GM12878 (cell line): Measurements from ENCODE around the gene GNPNAT1. TPM values are rescaled to one million over a fixed set of nuclear protein-coding genes. Genes with fewer than 3 reads are reported as not detected.

Experiments used
- ATAC-seq: fragments of 200-7000 bp; cut with Tn5 transposase; 3 replicates; pipeline ENCODE4 v1.9.1; 2020; ENCODE audit warnings: mild to moderate bottlenecking, moderate library complexity
- BruUV-seq: library from RNA; stranded (reverse); fragments of 400-500 nt; replicated peaks from 2 replicates; lab custom pipeline; 2021; lab: Mats Ljungman, UMichigan
- CTCF ChIA-PET: fragments of 300-600 bp; sonication (Branson Sonifier 250); formaldehyde crosslinking; extraction: SDS; loops from one replicate; lab custom pipeline; 2021; ENCODE audit warnings: inconsistent platforms; lab: Yijun Ruan, JAX
- POLR2A ChIA-PET: fragments of 350-600 bp; formaldehyde crosslinking; extraction: SDS; loops from one replicate; lab custom pipeline; 2021; ENCODE audit warnings: inconsistent platforms; lab: Charles Lee
- RAD21 ChIA-PET: fragments of 300-600 bp; sonication (Branson Sonifier 250); formaldehyde crosslinking; loops from one replicate; lab custom pipeline; 2023; ENCODE audit warnings: antibody characterized with exemption; ENCODE audit not compliant: unreplicated experiment; lab: Charles Lee
- SMC1A ChIA-PET: fragments of 300-600 bp; sonication (Branson Sonifier 250); formaldehyde crosslinking; loops from one replicate; lab custom pipeline; 2023; ENCODE audit not compliant: unreplicated experiment, uncharacterized antibody; lab: Charles Lee
- DNase-seq: peaks from one replicate; pipeline ENCODE4 v3.0.0-alpha.2; 2011; ENCODE audit warnings: low read depth, low spot score
- FAIRE-seq: peaks from 3 replicates; lab custom pipeline; 2011; peaks lifted over from hg19 to GRCh38; lab: Jason Lieb, UNC
- H2AFZ ChIP-seq: 2 replicates; pipeline ENCODE4 v1.6.0; 2011; ENCODE audit warnings: low read depth, low read length, control low read depth; ENCODE audit not compliant: control insufficient read depth
- H3K27ac ChIP-seq: 2 replicates; pipeline ENCODE4 v1.5.1; 2011; ENCODE audit warnings: control low read depth; ENCODE audit not compliant: control insufficient read depth, insufficient read depth
- H3K27me3 ChIP-seq, 2 experiments: replicated peaks in 1 of 2; 2 replicates each; pipeline versions ENCODE4 v1.6.0 to v1.6.1; 2011; ENCODE audit warnings: low read length in 1 of 2; ENCODE audit not compliant: control insufficient read depth in 2 of 2, insufficient read depth in 2 of 2
- H3K36me3 ChIP-seq, 2 experiments: 2 replicates each; pipeline ENCODE4 v1.5.1; 2011; ENCODE audit warnings: low read length in 1 of 2; ENCODE audit not compliant: control insufficient read depth in 2 of 2, insufficient read depth in 2 of 2
- H3K4me1 ChIP-seq: 2 replicates; pipeline ENCODE4 v1.6.1; 2011; ENCODE audit warnings: mild to moderate bottlenecking, low read length, moderate library complexity, mixed read lengths; ENCODE audit not compliant: control insufficient read depth, insufficient read depth
- H3K4me2 ChIP-seq: 2 replicates; pipeline ENCODE4 v1.6.0; 2011; ENCODE audit warnings: control low read depth; ENCODE audit not compliant: control insufficient read depth, insufficient read depth
- H3K4me3 ChIP-seq: fragments of 200-600 bp; sonication (generic); 2 replicates; pipeline ENCODE4 v1.5.1; 2016
- H3K79me2 ChIP-seq: 2 replicates; pipeline ENCODE4 v1.6.0; 2011; ENCODE audit warnings: low read length; ENCODE audit not compliant: control insufficient read depth, insufficient read depth
- H3K9ac ChIP-seq: 2 replicates; pipeline ENCODE4 v1.8.0; 2011; ENCODE audit warnings: low read length, control low read depth, mixed read lengths; ENCODE audit not compliant: control insufficient read depth, insufficient read depth
- H3K9me3 ChIP-seq: replicated peaks from 3 replicates; pipeline ENCODE4 v1.5.1; 2011; ENCODE audit warnings: mild to moderate bottlenecking, low read length; ENCODE audit not compliant: control insufficient read depth, insufficient read depth
- H4K20me1 ChIP-seq: 2 replicates; pipeline ENCODE4 v1.6.0; 2011; ENCODE audit not compliant: control insufficient read depth, insufficient read depth
- ATF3 ChIP-seq: IDR thresholded peaks from 2 replicates; pipeline ENCODE4 v1.6.1; 2011; ENCODE audit warnings: low read depth, mild to moderate bottlenecking, low read length, moderate library complexity, borderline replicate concordance; ENCODE audit errors: extremely low read depth
- CBX5 ChIP-seq: sonication (generic); IDR thresholded peaks from 2 replicates; pipeline ENCODE4 v1.6.1; 2016; ENCODE audit warnings: low read depth, moderate library complexity, mild to moderate bottlenecking, inconsistent platforms
- KDM1A ChIP-seq: fragments of 200-600 bp; sonication (generic); IDR thresholded peaks from 2 replicates; pipeline ENCODE4 v1.6.1; 2016; ENCODE audit warnings: borderline replicate concordance
- LARP7 ChIP-seq: fragments of 450-650 bp; IDR thresholded peaks from 2 replicates; pipeline ENCODE4 v1.6.1; 2017; ENCODE audit warnings: mild to moderate bottlenecking
- MLLT1 ChIP-seq: fragments of 450-650 bp; IDR thresholded peaks from 2 replicates; pipeline ENCODE4 v1.6.1; 2016; ENCODE audit warnings: mild to moderate bottlenecking
- MYB ChIP-seq: fragments of 150-350 bp; IDR thresholded peaks from 2 replicates; pipeline ENCODE4 v1.6.1; 2014; ENCODE audit warnings: mild to moderate bottlenecking, low read depth, low read length, borderline replicate concordance
- NKRF ChIP-seq: fragments of 450-650 bp; conservative IDR thresholded peaks from 2 replicates; pipeline ENCODE4 v1.6.1; 2017; ENCODE audit warnings: mild to moderate bottlenecking, moderate library complexity
- PAX5 ChIP-seq: IDR thresholded peaks from 2 replicates; pipeline ENCODE4 v1.6.1; 2011; ENCODE audit warnings: low read depth, low read length, borderline replicate concordance
- POLR2A ChIP-seq: IDR thresholded peaks from 2 replicates; pipeline ENCODE4 v1.6.1; 2011; ENCODE audit warnings: low read depth, mild to moderate bottlenecking, low read length
- RELB ChIP-seq: fragments of 450-650 bp; IDR thresholded peaks from 2 replicates; pipeline ENCODE4 v1.6.1; 2017; ENCODE audit warnings: low read depth, mild to moderate bottlenecking, moderate library complexity
- SMARCA5 ChIP-seq: fragments of 450-650 bp; IDR thresholded peaks from 2 replicates; pipeline ENCODE4 v1.6.1; 2017; ENCODE audit warnings: mild to moderate bottlenecking
- WGBS: methylation state at CpG from one replicate; pipeline ENCODE4 v1.1.6; 2016; ENCODE audit warnings: low lambda C conversion rate; ENCODE audit not compliant: insufficient replicate concordance, insufficient coverage; ENCODE audit errors: missing lambda C conversion rate; 5-methylcytosine and 5-hydroxymethylcytosine counted together
- in situ Hi-C: fragments of 300-500 bp; cut with MboI; formaldehyde crosslinking; loops from 9 replicates; pipeline ENCODE4 v1.14.3; 2018; ENCODE audit warnings: mixed read lengths
- intact Hi-C: fragments of 100-400 bp; cut with micrococcal nuclease; formaldehyde crosslinking; loops from one replicate; pipeline ENCODE4 v1.14.2; 2022; ENCODE audit not compliant: unreplicated experiment
- polyA plus RNA-seq, 11 experiments: library from polyadenylated mRNA; depleted of rRNA in 4 of 11; unstranded in 6 of 11; stranded (reverse) in 5 of 11; fragments of >200 nt; fragmentation: Nextera tagmentation in 4 of 11; fragmentation: Illumina TruSeq in 1 of 11; extraction: Ambion mirVana in 4 of 11; extraction: Trizol in 1 of 11; gene quantifications; 1 replicate in 1 of 11; 2 replicates in 10 of 11; pipeline versions ENCODE4 v1.2.1 to v1.2.3, GENCODE V29; 2011 to 2016; ENCODE audit warnings: inconsistent platforms in 2 of 11, missing spikeins in 2 of 11, low read depth in 1 of 11
- total RNA-seq, 4 experiments: library from RNA; depleted of rRNA in 3 of 4; stranded (reverse); fragments of >200 nt in 3 of 4; fragmentation: Illumina TruSeq in 1 of 4; extraction: Trizol in 1 of 4; gene quantifications; 2 replicates each; pipeline versions ENCODE4 v1.2.1 to v1.2.3, GENCODE V29; 2013 to 2021

GNPNAT1 gene
- total and polyA plus RNA-seq, 10 of the 15 experiments (the other 5 are each of a cell fraction or from before 2014, with no cell fraction given), result 18.9 to 52.6 (median 28.2) TPM

- H3K9ac ChIP-seq, result no peak overlapping the region
- H3K9me3 ChIP-seq, result 0 out of 3 replicates have a peak, but pooled peaks cover 2% of the 10 kb centered on the region
- ATAC-seq (no peak), DNase-seq (no peak), FAIRE-seq (no peak)
- ChIA-PET CTCF (no interaction called here), SMC1A (no interaction called here), POLR2A (no interaction called here), RAD21 (no interaction called here)
- H3K27me3 ChIP-seq, result no peaks in the 10 kb centered on the region
- H3K36me3 ChIP-seq, result no peaks in the 10 kb centered on the region
- no peaks in the 10 kb centered on the region for H3K4me1 ChIP-seq
- in situ Hi-C loops (no loop called here), intact Hi-C loops (no loop called here)
- H3K79me2 ChIP-seq, result no peaks in the 10 kb centered on the region
- H3K4me3 ChIP-seq, result no peak overlapping the region
- H2AFZ ChIP-seq, result no peak overlapping the region
- BruUV-seq, result no TSS peak
- WGBS, result 83% methylated on average over 15 of the region's 15 CpGs
- H3K27ac ChIP-seq, result no peak overlapping the region
- TF ChIP-seq SMARCA5 (no peak), NKRF (no peak), RELB (no peak)
- no peaks in the 10 kb centered on the region for H4K20me1 ChIP-seq
- H3K4me2 ChIP-seq, result no peak overlapping the region
Observed at GRCh38 chr14:52798826-52799225, 7.4 kb upstream of the GNPNAT1 start.

- no peaks in the 10 kb centered on the region for H4K20me1 ChIP-seq
- no peaks in the 10 kb centered on the region for H3K79me2 ChIP-seq
- no peak overlapping the region for H2AFZ ChIP-seq
- H3K4me2 ChIP-seq, result no peak overlapping the region
- in situ Hi-C loops, result no loop called here
- H3K36me3 ChIP-seq, result no peaks in the 10 kb centered on the region
- no peak for TF ChIP-seq MYB
- TF ChIP-seq LARP7, result no peak
- no peak for TF ChIP-seq PAX5
- no peak for TF ChIP-seq POLR2A
- no peak for TF ChIP-seq KDM1A
- TF ChIP-seq ATF3, result no peak
- TF ChIP-seq CBX5, result no peak
- no peak for TF ChIP-seq MLLT1
- TF ChIP-seq, all 136 proteins: peak for 0
- no peak overlapping the region for H3K9ac ChIP-seq
- H3K27me3 ChIP-seq, result no peaks in the 10 kb centered on the region
- no peak overlapping the region for H3K4me3 ChIP-seq
- H3K4me1 ChIP-seq, result no peaks in the 10 kb centered on the region
- BruUV-seq, result no TSS peak
- 2% methylated on average over 3 of the region's 3 CpGs for WGBS
- FAIRE-seq, result no peak
- 0 out of 3 replicates have a peak, but pooled peaks cover 2% of the 10 kb centered on the region for H3K9me3 ChIP-seq
- ChIA-PET RAD21 (no interaction called here), POLR2A (no interaction called here), SMC1A (no interaction called here), CTCF (no interaction called here)
- intact Hi-C loops, result no loop called here
- H3K27ac ChIP-seq, result no peak overlapping the region
- no peak for ATAC-seq
- no peak for DNase-seq
Observed at GRCh38 chr14:52797653-52798052, 6.2 kb upstream of the GNPNAT1 start.
